ENCODE measurements around the gene HOXB4.

GRCh38 chr17:48544349-48545021, 33.7 kb downstream of the HOXB4 start:
- TF ChIP-seq CTCF (IDR thresholded peaks at IDR 0.05) (no peak), POLR2A (IDR thresholded peaks at IDR 0.05) (no peak)

Measured in lower leg skin (tissue), 3 donors.